ENCODE measurements around the gene AOC2.

- no peak for TF ChIP-seq JUND (IDR thresholded peaks at IDR 0.05; ENCODE audit: low read length)
- no peak for TF ChIP-seq CTCF (IDR thresholded peaks at IDR 0.05; ENCODE audit: control extremely low read depth in 1 of 3, insufficient read depth in 1 of 3, low read depth in 1 of 3, low read length in 3 of 3)
- TF ChIP-seq EZH2 (IDR thresholded peaks at IDR 0.05; ENCODE audit: low read depth, low read length, severe bottlenecking): no peak
- no peak for TF ChIP-seq SIRT6 (IDR thresholded peaks at IDR 0.05; ENCODE audit: low read length)
- no peak for TF ChIP-seq POLR2A (IDR thresholded peaks at IDR 0.05; ENCODE audit: control extremely low read depth in 1 of 2, low read depth in 2 of 2, low read length in 2 of 2)
- no peak for TF ChIP-seq ATF3 (IDR thresholded peaks at IDR 0.05; ENCODE audit: insufficient read depth, low read depth, low read length)
- TF ChIP-seq POLR2AphosphoS5 (IDR thresholded peaks at IDR 0.05; ENCODE audit: low read depth, low read length): no peak
- TF ChIP-seq EGR1 (IDR thresholded peaks at IDR 0.05; ENCODE audit: borderline replicate concordance, low read depth, low read length): no peak
- no peak for TF ChIP-seq BCL11A (IDR thresholded peaks at IDR 0.05; ENCODE audit: low read depth in 2 of 2, low read length in 2 of 2)
- TF ChIP-seq CREB1 (IDR thresholded peaks at IDR 0.05): no peak
Observed at GRCh38 chr17:42879596-42879985, 35.2 kb downstream of the AOC2 start.
